NB4 (cell line): ENCODE data around the gene MUTYH.

ENCODE experiments used
- DNase-seq: peaks from one replicate; pipeline ENCODE4 v3.0.0; 2010; ENCODE audit warnings: low read depth
- H3K4me3 ChIP-seq: one replicate; pipeline ENCODE4 v1.5.1; 2011; ENCODE audit warnings: mild to moderate bottlenecking, low read depth, low read length, moderate library complexity
- CTCF ChIP-seq: IDR thresholded peaks from one replicate; pipeline ENCODE4 v1.5.1; 2012; ENCODE audit warnings: low read depth, low read length
- MYC ChIP-seq: IDR thresholded peaks from 2 replicates; pipeline ENCODE4 v1.6.1; 2011; ENCODE audit warnings: low read depth, low read length
- POLR2A ChIP-seq: IDR thresholded peaks from 2 replicates; pipeline ENCODE4 v1.6.1; 2011; ENCODE audit warnings: mild to moderate bottlenecking; ENCODE audit not compliant: insufficient read length; ENCODE audit errors: extremely low read depth
- TF ChIP-seq, protein P1 (sequence below): IDR thresholded peaks from 2 replicates; pipeline ENCODE4 v1.6.1; 2011; ENCODE audit warnings: low read depth, low read length

The MUTYH gene

DNA sequence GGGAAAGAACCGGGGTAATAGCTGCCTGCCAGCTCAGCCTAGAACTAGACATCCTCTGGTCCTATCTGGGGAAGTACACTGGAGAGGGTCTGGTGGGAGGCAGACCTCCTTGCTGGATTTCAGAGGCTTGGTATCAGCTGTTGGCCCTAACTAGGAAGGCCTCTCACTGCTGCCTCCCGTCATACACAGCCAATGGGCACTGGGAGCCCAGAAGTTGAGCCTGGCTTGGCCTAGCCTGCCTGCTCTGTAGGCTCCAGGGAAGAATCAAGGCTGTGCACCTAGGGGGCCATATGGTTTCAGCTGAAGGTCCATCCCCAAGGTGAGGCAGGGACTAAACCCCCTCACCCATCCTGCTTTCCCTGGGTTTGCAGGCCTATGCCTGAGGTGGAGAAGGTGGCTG is 4.3 kb upstream of the MUTYH start:
- TF ChIP-seq CTCF (no peak), MYC (no peak), POLR2A (no peak)
- TF ChIP-seq, protein P1, sequence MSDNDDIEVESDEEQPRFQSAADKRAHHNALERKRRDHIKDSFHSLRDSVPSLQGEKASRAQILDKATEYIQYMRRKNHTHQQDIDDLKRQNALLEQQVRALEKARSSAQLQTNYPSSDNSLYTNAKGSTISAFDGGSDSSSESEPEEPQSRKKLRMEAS: no peak
- no peak overlapping the region for H3K4me3 ChIP-seq
- no peak for DNase-seq

DNA sequence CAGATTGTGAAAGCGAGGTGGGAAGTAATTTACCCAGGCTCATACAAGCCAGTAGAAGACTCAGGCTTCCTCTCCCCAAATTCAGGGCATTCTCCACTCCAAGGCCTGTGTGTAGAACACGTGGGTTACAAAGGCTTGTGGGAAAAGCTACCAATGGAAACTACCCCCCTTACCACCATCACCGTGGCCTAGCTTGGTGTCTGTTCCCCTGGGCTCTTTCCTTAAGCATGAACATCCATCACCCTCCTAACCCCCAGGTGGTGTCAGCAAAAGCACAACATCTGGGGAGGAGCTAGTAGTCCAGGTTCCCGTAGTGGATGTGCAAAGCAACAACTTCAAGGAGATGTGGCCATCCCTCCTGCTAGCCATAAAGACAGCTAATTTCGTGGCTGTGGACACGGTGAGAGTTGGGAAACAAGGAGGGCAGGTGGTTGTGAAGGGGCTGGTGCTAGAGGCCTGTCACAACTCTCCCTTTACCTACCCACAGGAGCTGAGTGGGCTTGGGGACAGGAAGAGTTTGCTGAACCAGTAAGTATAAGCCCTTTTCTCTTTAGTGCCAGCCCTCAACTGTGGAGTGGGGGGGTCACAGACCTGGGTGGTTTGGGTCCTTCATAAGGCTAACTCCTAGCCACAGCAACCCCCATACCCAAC is 701 bp upstream of the MUTYH start:
- TF ChIP-seq MYC: no peak
- TF ChIP-seq, protein P1: peak; percentile 86
- no peak for TF ChIP-seq CTCF
- TF ChIP-seq POLR2A: no peak
- H3K4me3 ChIP-seq: peak overlapping the region; percentile 94
- peak; percentile 48 for DNase-seq

DNA sequence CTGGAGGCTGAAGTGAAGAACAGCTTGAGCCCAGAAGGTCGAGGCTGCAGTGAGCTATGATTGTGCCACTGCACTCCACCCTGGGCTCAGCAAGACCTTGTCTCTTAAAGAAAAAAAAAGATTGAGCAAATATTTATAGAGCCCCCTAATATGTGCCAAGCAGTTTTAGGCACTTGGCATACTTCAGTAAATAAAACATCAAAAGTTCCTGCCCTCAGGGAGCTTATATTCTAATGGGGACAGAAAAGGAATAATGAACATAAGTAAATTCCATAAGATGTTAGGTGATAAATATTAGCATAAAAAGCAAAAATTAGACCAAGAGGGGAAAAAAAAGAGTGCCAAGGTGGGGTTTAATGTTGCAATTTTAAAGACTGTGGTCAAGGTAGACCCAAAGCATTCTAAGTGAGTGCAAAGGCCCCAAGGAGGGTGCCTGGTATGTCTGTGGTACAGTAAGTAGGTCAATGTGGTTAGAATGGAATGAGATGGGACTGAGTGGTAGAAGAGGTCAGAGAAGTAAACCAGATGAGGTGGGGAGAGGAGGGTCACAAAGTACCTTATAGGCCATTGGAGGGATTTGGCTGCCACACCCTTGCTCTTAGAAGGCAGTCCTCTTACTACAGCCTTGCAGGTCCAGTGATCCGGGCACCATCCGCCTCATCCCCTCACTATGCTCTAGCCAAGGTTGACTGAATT is 2.5 kb downstream of the MUTYH start:
- no peak for TF ChIP-seq MYC
- no peak for TF ChIP-seq CTCF
- TF ChIP-seq, protein P1: no peak
- TF ChIP-seq POLR2A: no peak
- no peak for DNase-seq
- no peak overlapping the region for H3K4me3 ChIP-seq

GRCh38 chr1:45335855-45336324 is 4.3 kb downstream of the MUTYH start:
- no peak for DNase-seq
- no peak overlapping the region for H3K4me3 ChIP-seq
- no peak for TF ChIP-seq CTCF
- TF ChIP-seq, protein P1: no peak
- TF ChIP-seq POLR2A: no peak
- TF ChIP-seq MYC: no peak

DNA sequence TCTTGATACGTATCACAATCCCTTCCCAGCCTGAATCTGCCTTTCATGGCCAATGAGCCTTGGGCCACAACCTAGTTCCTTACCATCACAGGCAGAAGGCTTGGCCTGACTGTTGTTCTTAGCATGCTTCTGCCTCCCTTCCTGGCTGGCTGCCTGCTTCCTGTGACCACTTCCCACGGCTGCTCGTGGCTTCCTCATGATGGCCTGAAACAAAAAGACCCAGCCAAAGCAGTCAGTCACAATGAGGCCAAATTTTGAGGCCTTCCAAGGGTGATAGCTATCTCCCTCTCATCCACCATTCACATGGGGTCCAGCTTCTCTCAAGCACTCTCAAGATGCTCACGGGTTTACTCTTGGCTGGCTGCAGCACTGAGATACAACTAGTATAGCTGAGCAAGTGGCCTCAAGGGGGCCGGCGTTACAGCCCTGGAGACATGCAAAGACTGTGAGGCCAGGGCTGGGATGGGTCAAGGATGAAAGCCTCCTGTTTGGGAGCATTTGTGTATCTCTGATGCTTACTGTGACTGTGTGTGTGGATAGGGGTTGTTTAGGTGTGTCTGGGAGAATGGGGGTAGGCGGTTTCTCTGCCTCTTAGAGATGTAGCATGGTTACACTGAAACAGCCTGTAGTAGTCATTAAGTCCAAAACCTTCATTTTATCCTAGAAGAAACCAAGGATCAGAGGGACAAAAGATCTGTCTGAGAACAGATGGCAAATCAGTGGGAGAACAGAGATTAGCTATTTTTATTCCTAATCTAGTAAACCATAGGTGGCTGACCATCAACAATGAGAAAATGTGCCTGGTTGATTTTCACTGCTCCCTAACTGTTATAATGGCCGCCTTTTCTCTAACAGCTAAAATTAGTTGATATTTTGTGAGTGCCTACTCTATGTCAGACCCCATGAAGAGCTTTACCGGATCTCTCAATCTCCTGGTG is 5.7 kb downstream of the MUTYH start:
- no peak overlapping the region for H3K4me3 ChIP-seq
- peak; percentile 50 for DNase-seq
- TF ChIP-seq POLR2A (no peak), MYC (no peak), CTCF (peak; percentile 8)
- TF ChIP-seq, protein P1: no peak
